Fibroblast of skin of abdomen (primary cell): ENCODE results near the gene TOX2.

ENCODE experiments used
- DNase-seq: peaks from one replicate; pipeline ENCODE4 v3.0.0-alpha.2; 2013

TOX2 gene

DNA sequence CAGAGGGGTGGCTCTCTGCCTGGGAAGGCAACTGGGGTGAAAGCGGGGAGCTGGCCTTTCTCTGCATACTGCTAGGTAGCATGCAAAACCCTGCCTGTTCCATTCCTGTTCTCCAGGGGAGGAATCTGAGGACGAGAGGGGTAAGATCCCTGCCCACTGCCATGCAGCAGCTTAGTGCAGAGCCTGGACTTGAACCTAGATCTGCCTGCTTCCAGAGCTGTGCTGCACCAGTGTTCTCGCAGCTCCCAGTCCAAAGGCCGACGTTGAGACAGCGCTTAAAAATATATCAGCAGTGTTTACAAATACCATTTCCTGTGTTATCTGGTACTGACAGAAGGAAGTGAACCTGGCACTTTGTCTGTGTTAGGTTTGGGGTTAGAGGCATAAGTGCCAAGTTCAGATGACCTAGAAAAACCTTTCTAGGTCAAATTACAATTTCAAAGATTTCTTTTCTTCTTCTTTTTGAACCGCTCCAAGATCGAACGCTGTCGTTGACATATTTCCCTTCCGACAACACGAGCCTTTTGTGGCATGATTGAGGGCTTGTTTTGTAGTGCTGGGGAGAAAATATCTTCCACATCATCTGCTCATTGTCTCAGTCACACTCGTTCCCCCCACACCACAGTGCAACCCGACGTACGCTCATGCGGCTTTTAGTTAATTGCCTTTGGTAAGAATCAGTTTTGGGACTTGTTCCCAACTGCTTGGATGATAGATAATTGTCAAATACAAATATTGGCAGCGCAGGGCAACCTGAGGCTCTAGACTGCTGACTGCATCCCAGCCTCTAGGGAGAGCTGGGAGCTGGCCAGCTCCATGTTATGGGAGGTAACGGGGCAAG, 44.6 kb downstream of the TOX2 start:
- peak; percentile 36 for DNase-seq

DNA sequence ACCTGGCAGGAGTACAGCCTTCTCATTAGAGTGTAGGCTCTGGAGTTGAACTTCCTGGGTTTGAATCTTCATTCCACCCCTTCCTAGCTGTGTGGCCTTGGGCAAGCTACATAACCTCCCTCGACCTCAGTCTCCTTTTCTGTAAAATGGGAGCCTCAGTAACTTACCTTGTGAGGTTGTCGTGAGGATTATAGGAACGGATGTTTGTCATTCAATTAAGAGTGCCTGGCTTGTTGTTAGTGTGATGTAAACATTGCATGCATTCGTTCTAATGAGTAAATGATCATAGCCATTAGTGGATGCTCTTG, 45.2 kb downstream of the TOX2 start:
- DNase-seq = no peak

DNA sequence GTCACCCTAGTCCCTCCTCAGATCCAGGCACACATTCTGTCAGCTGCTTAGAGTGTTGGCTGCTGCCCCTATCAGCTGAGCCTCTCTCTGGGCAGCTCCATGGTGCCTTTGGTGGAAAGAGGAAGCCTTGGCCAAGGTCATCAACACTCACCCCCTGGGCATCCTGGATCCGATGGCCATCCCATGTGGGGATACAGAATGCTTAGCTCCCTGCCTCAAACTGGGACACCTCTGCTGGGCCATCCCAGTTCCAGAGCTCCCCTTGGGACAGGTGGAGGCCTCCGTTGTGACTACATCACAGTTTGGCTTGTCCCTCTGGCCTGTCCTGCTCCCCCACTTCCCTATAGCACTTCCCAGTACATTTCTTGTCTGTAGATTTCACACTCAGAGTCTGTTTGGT, 45.6 kb downstream of the TOX2 start:
- no peak for DNase-seq

DNA sequence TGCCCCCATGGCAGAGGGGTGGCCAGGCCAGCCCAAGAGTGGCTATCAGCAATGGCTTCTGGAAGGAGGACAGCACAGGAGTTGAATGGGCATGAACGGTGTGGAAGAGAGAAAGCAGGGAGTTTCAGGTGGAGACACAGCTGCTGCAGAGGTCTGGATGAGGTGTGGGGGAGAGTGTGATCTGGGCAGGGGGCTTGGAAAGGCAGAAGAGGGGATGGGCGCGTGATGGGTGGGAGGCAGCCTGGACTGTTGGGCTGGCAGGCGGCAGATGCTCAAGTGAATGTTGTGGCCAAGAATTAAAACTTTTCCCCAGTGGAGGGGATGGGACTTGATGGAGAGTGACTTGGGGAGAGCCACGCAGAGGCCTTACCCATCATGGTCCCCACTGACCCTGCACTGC, 46.5 kb downstream of the TOX2 start:
- DNase-seq = no peak

DNA sequence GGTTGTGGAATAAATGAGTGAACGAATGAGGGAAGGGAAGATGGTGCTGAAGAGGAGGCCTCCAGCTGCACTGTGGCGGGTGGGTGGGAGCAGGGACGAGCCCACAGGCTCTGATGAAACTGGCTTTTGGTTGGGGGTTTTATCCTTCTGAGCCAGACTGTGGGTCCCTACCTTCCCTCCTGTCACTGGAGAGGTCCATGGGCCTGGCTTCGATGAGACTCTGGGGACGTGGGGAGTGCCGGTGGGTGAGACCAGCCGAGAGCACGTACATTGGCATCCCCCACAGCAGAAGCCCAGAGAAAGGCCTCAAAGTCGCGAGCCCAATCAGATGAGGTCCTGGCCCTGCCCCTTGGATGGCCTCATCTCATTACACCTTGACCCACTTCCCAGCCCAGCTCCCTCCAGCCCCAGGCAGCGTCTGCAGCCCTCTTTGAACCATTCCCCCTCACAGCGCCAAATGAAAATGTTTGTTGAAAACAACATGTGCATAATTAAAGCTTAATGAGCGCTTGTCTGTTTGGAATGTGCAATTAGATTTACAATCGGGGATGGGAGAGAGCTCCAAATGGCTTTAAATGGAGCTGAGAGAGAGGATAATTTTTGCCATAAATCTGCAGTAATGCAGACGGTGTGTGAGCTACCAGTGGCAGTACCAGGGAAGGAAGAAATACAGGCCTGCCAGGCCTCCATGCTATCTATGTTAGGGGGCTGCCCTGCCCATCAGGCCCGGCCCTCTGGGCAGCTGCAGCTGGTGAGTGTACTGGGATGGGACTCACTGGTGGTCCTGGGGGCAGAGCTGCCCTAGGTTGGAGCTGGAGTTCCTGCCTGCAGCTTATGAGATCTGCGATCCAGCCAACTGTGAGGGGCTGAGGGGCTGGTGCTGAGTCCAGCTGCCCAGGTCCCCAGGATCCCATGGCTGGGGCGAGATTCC, 47.2 kb downstream of the TOX2 start:
- no peak for DNase-seq

DNA sequence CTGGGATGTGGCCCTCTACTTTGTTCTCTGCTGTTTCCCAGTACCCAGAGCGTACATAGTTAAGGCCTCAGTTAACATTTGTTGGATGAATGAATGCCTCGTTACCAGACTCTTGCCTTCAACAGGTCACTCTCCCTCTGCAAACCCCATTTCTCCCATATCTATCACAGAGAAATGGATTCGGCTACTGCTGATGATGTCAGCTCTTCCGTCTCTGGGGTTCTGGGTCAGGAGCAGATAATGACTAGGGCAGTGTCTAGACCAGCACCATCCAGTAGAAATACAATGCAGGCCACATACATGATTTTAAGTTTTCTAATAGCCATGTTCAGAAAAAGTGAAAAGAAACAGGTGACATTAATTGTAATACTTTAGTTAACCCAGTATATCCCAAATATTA, 47.9 kb downstream of the TOX2 start:
- DNase-seq = no peak

DNA sequence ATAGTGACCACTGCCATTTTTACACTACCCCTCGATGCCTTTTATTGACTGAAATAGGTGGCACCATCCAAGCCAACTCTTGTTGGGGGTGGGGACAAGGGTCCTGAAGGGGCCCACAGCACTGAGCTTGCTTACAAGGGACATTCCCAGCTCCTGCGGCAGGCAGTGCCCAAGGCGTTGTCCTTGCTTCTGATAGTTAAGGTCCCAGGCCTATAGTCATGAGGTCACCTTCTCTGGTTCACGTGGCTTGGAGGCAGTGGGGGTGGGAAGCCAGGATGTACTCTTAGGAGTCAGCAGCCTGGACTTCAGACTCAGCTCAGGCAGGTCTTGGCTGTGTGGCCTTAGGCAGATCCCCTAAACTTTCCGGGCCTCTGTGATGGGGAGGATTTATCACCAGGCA, 48.6 kb downstream of the TOX2 start:
- DNase-seq = no peak

DNA sequence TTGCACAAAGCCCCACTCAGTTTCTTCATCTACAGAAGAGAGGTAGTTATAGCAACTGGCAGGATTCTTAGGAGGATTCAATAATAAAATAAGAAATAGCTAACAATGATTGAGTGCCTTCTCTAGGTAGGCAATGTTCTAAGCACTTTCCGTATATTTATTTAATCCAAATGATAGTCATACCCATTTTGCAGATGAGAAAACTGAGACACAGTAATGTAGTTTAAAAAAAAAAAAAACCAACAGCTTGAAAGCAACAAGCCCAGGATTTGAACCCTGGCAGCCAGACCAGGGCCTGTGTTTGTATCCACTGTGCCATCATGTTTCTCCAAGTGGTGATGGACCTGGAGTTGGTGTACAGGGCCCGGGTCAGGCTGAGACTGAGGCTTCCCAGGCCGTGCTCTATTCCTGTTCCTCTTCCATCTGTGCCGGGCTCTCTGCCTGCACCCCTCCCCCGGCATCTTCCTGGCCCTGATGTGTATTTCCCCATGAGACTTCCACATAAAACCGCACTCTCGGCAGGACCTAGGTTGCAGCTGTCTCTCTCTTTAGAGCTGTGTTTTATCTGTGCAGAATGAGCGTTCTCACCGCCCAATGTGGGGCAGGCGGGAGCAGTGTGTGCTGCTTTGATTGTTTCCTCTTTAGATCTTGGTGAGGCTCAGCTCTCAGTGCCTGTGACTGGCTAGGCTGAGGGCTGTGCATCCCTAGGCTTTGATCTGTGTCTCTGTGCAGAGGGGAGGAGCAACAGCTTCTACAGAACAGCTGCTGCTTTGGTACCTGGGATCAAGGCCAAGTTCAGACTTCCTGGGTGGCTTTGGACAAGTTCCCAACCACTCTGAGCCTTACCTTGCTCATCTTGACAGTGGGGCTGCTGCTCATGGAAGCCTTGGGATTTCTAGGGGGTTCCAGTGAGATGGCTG, 49.5 kb downstream of the TOX2 start:
- DNase-seq = peak; percentile 85

DNA sequence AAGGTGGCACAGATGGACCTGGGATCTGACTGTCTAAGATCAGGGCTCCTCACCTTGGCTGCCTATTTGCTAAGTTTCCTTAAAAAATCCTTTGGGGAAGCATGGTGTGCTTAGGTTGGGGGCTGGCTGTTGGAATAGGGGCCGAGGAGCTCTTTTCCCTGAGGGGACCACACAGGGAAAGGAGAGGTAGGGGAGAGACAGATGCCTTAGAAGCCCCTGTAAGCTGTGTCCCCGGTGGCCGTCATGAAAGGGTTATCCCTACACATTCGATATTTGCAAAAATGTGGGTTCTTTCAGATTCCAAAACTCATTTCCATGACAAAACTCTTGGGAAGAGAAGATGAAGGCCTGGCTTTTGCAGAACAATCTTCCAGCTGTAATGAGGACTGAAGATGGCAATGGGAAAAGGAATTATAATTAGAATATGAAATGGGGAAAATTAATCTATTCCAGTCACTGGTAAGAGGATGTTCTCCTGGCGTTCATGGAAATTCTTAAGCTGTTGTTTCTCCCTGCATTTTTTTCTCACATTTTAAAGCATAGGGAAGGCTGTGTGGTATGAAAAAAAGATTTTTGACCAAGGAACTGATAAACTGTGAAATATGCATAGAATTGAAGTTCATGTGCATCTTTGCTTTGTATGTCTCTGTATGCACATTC, 53.8 kb downstream of the TOX2 start:
- no peak for DNase-seq

DNA sequence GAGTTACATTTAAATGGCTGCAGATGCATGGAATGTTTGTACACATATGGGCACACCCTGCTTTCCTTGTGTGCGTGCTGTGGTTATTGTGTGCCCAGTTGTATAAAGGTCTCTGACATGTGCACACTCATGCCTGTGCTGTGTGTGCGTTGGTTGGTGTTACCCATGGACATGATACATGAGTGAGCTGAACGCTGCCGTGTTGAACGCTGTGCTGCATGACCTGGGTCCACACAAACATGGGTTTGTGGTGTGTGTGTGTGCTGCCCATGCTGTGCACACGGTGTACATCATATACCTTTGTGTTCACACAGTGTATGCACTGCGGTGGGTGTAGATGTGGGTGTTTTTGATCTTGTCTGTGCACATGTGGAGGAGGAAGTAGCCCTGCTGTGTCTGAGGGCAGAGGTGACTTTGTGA, 54.4 kb downstream of the TOX2 start:
- DNase-seq = no peak

DNA sequence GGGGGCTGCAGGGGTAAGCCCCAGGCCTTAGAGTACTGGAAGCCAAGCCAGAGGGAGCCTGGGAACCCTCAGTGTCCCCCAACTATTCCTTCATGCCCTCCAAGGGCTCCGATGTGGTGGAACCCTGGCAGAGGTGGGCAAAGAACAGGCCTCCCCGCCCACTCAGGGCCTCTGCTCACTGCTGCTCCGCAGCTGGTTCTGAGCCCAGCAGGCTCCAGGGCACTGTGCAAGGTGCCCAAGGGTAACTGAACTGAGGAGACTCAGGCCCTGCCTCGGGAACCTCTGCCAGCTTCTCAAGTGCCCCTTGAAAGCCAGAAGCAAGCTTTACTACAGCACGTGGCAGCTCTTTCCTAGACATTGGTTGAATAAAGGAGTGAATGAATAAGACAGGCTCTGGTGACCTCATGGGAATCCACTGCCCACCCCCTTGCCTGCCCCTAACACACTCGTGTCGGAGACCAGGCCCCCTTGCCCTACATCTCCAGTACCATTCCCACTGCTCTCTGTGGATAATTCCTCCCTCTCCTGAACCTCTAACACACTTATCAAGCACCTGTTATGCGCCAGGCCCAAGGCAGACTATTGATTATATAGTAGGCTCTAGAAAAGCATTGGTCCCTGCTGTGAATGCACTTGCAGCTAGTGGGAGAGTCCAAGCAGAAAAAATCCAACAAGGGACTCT, 55.0 kb downstream of the TOX2 start:
- DNase-seq = no peak

DNA sequence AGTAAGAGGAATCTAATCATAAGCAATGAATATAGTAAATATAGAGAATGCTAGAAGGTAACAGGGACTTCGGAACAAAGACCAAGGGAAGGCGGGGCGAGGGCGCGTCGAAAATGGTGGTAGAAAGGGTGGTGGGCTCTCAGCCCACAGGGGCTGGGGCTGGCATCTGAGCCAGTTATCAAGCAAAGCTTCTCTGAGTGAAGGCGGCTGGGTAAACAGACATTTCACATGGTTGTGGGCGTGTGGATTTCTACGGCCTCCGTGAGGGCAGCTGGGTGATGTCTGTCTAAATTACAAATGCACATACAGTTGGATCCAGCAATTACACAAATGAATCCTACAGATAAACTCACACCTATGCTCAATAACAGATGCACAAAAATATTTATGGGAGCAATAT, 56.6 kb downstream of the TOX2 start:
- DNase-seq = no peak

DNA sequence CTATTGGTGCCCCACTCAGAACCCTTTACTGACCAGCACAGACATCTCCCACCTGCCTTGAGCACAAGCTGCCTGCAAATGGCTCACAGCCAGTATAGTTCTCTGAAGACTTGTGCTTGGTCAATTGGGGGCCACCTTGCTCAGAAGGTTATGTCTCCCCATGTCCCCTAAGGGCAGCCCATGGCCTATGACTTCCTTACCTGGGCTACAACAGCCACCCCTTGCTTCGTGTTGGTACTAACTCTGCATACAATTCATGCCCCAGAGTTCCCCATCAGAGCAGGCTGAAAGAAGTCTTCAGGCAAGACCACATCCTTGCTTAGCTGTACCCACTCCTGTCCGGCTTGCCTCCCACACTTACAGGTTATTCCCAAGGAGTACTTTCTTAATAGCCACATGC, 57.4 kb downstream of the TOX2 start:
- no peak for DNase-seq

DNA sequence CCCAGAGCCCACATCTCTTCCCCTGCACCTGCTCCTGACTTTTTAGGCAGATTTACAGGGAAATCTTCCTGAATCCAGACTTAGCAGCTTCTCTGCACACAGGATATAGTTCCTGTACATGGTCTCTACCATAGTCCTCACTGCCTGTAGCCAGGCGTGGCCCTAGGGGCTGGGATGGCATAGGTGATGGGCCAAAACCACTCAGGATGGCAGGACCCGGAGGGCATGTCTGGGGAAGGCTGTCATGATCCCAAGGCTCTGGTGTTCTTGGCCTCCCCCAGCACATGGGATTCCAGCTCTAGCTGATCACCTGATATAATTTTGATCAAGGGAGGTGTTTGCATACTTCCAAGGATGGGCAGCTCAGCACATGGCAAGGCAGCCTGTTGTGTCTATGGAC, 58.0 kb downstream of the TOX2 start:
- no peak for DNase-seq

DNA sequence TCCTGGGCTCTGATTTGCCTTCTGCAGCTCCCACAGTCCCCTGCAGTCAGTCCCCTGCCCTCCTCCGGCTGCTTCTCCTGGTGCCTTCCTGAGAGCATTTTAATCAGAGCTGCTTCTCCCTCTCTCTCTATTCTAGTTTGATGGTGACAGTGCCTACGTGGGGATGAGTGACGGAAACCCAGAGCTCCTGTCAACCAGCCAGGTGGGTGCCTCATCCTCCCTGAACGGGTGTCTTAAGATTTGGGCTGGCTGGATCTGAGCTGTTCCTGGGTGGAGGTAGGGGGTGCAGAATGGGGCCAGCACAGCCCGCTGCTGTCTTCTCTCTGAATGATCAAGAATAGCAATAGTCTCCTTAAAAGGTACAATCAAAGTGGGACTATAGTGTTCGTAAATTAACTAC, 58.6 kb downstream of the TOX2 start:
- DNase-seq = no peak

DNA sequence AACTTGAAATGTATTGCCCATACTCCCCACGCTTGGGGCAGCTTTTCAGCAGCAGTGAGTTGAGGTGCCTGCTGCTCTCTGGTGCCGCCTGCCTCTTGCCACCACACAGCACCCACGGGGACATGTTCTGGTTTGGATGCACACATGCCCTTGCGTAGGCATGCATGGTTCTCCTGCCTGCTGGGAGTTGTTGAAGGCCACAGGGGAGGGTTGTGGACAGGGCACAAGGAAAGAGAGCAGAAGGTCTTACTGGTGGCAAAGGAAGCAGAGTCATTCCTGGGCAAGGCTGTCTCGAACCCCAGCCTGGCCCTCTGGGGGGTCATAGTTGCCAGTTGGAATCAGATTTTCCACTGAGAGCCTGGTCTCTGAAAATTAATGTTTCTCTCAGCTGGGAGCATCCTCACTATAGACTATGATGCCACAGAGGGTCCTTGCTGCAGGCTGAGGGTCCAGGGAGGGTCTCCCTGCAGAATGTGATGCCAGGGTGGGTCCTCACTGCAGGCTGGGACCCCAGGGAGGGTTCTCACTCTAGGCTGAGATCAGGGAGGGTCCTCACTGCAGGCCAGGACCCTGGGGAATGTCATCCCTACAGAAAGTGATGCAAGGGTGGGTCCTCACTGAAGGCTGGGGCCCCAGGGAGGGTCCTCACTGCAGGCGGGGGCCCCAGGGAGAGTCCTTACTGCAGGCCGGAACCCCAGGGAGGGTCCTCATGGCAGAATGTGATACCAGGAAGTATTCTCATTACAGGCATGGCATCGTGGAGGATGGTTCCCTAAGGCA, 59.2 kb downstream of the TOX2 start:
- no peak for DNase-seq

DNA sequence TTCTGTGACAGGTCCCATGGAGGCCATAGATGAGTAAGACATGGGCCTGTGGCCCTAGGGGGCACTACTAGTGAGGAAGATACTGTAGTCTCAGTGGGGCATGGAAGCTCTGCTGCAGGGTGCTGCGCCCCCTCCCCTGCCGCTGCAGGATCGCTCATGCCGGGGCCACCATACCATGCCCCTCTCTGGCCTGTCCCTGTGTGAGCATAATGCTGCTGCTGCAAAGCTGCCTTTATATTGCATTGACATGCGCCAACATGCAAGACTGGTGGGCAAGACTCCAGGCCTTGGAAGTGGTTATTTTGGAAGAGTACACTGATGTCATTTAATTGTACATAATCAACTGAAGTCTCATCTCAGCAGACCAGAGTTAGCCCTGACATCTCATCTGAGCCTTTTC, 60.0 kb downstream of the TOX2 start:
- DNase-seq = no peak

DNA sequence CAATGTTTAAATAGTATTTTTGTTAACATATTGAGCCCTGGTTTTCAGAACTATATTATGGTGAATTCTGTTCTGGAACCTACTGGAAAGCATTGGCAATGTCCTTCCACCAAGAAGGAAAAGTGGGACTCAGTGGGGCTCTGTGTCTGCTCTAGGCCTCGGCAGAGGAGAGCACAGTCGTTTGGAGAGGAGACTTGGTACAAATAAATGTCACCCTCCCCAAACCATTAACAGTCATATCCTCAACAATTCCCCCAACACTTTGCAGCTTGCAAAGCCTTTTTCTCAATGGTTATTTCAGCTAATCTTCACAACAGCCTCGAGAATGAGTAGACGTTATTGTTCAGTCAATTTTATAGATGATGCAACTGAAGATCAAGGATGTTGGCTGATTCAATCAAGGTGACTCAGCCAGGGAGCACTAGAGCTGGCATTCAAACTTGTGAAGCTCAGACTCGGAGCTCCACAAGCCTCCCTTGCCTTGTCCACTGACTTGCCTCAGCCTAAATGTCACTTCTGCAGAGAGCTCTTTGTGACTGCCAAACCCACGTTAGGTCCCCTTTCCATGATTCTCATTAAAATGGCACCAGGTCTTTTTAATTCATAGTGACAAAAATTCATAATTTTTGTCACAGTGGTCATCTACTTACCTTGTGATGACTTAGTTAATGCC, 60.6 kb downstream of the TOX2 start:
- peak; percentile 96 for DNase-seq

DNA sequence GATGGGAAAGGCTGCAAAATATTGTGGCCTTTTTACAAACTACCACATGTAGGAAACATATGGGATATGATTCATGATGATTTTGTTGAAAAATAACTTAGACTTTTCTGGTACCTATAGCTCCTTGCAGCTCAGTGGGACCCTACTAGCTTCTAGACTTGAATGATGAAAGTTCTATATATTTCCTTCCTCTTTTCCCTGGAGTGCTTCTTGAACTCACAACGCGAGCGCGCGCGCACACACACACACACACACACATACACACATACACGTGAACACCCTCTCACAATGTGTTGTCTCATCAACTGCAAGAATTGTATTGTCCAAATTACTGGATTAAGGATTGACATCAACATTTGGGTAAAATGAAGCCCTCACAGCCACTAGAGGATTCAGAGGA, 61.9 kb downstream of the TOX2 start:
- DNase-seq = no peak

DNA sequence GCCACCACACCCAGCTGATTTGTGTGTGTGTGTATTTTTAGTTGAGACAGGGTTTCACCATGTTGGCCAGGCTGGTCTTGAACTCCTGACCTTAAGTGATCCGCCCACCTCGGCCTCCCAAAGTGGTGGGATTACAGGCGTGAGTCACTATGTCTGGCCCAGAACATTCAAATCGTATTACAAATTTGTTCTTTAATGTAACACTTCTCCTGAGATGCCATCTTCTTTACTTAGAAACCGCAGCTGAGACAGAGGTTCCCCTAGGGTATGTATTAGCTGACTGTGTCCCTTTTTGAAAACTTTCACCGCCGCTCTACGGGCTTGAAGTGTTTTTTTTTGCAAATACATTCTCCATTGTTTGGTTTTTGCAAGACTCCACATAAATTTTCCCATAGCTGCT, 62.6 kb downstream of the TOX2 start:
- DNase-seq = no peak
